HL-60 (cell line): ENCODE measurements around the gene GPAT3.

Experiments
- DNase-seq, 2 experiments: peaks; one replicate each; pipeline ENCODE4 v3.0.0-alpha.2; 2010 to 2020; ENCODE audit warnings: low read depth in 1 of 2, low spot score in 1 of 2
- H3K27ac ChIP-seq: fragments of 250-450 bp; sonication (Bioruptor Pico); replicated peaks from 2 replicates; pipeline ENCODE4 v1.5.1; 2020; ENCODE audit warnings: mild to moderate bottlenecking, moderate library complexity
- H3K27me3 ChIP-seq: fragments of 250-450 bp; sonication (Bioruptor Pico); 2 replicates; pipeline ENCODE4 v1.5.1; 2021; ENCODE audit warnings: mild to moderate bottlenecking, moderate library complexity; ENCODE audit not compliant: insufficient read depth, poor library complexity, severe bottlenecking
- H3K4me3 ChIP-seq: replicated peaks from 2 replicates; pipeline ENCODE4 v1.5.1; 2011; ENCODE audit warnings: mild to moderate bottlenecking, control low read depth, low read length; ENCODE audit not compliant: insufficient read depth
- CTCF ChIP-seq: IDR thresholded peaks from one replicate; pipeline ENCODE4 v1.5.1; 2011; ENCODE audit warnings: low read length, control low read depth, inconsistent platforms; ENCODE audit not compliant: insufficient read depth
- GABPA ChIP-seq: IDR thresholded peaks from 2 replicates; pipeline ENCODE4 v1.6.1; 2012; ENCODE audit warnings: low read depth
- POLR2AphosphoS5 ChIP-seq: IDR thresholded peaks from 2 replicates; pipeline ENCODE4 v1.6.1; 2012; ENCODE audit warnings: low read depth
- REST ChIP-seq: IDR thresholded peaks from 2 replicates; pipeline ENCODE4 v1.6.1; 2012; ENCODE audit warnings: low read depth; ENCODE audit not compliant: insufficient replicate concordance
- SPI1 ChIP-seq: IDR thresholded peaks from 2 replicates; pipeline ENCODE4 v1.6.1; 2012; ENCODE audit warnings: low read depth, mild to moderate bottlenecking, borderline replicate concordance

The GPAT3 gene

GRCh38 chr4:83603129-83603528, 67.2 kb downstream of the GPAT3 start:
- Histone ChIP-seq H3K27ac (no peak overlapping the region), H3K4me3 (no peak overlapping the region)

GRCh38 chr4:83604321-83604720, 68.4 kb downstream of the GPAT3 start:
- Histone ChIP-seq H3K27ac (no peak overlapping the region), H3K4me3 (no peak overlapping the region), H3K27me3 (no peaks in the 10 kb centered on the region)
- no peak for DNase-seq
- TF ChIP-seq REST (no peak), POLR2AphosphoS5 (no peak), GABPA (no peak), SPI1 (no peak), CTCF (no peak)

More at GRCh38 chr4:83603129-83603528, 67.2 kb downstream of the GPAT3 start:
- no peak for DNase-seq
- TF ChIP-seq SPI1 (no peak), POLR2AphosphoS5 (no peak), GABPA (no peak), REST (no peak), CTCF (no peak)
- no peaks in the 10 kb centered on the region for H3K27me3 ChIP-seq

- DNase-seq, result no peak
- Histone ChIP-seq H3K27ac (no peak overlapping the region), H3K27me3 (no peaks in the 10 kb centered on the region), H3K4me3 (no peak overlapping the region)
- TF ChIP-seq POLR2AphosphoS5 (no peak), GABPA (no peak), SPI1 (no peak), REST (no peak), CTCF (no peak)
Measured at GRCh38 chr4:83605210-83605609, 69.3 kb downstream of the GPAT3 start.
